HepG2 (cell line): ENCODE data around the gene HPCAL1. TPM values are rescaled to one million over a fixed set of nuclear protein-coding genes. Genes with fewer than 3 reads are reported as not detected.
A peak's percentile ranks its signal among the peaks of the same experiment; 100 is the strongest.

ENCODE experiments used
- ARID2 ChIP-seq: sonication (generic); formaldehyde crosslinking; IDR thresholded peaks from 2 replicates; pipeline ENCODE4 v1.8.1; 2022; ENCODE audit warnings: mild to moderate bottlenecking, missing genetic modification reagents, borderline replicate concordance
- GATAD2A ChIP-seq: IDR thresholded peaks from 2 replicates; pipeline ENCODE4 v1.6.1; 2016
- GLI4 ChIP-seq: sonication (generic); formaldehyde crosslinking; IDR thresholded peaks from 2 replicates; pipeline ENCODE4 v1.5.1; 2020; ENCODE audit warnings: missing genetic modification reagents, mild to moderate bottlenecking, moderate library complexity, borderline replicate concordance
- GPN1 ChIP-seq: sonication (generic); formaldehyde crosslinking; IDR thresholded peaks from 2 replicates; pipeline ENCODE4 v1.5.1; 2020; ENCODE audit warnings: missing genetic modification reagents, borderline replicate concordance
- HOXA7 ChIP-seq: sonication (generic); formaldehyde crosslinking; IDR thresholded peaks from 2 replicates; pipeline ENCODE4 v1.8.1; 2022; ENCODE audit warnings: mild to moderate bottlenecking, missing genetic modification reagents, moderate library complexity
- JARID2 ChIP-seq: sonication (generic); formaldehyde crosslinking; IDR thresholded peaks from 2 replicates; pipeline ENCODE4 v1.8.1; 2023; ENCODE audit warnings: missing genetic modification reagents, inconsistent platforms; ENCODE audit not compliant: insufficient replicate concordance
- KDM2A ChIP-seq: sonication (generic); formaldehyde crosslinking; IDR thresholded peaks from 2 replicates; pipeline ENCODE4 v1.4.0; 2020; ENCODE audit warnings: low read depth, missing genetic modification reagents, borderline replicate concordance
- KLF13 ChIP-seq: sonication (generic); formaldehyde crosslinking; IDR thresholded peaks from 2 replicates; pipeline ENCODE4 v1.4.0; 2020; ENCODE audit warnings: mild to moderate bottlenecking, missing genetic modification reagents
- NCOA2 ChIP-seq: sonication (generic); formaldehyde crosslinking; IDR thresholded peaks from 2 replicates; pipeline ENCODE4 v1.8.0; 2022; ENCODE audit warnings: inconsistent platforms
- RCOR2 ChIP-seq: IDR thresholded peaks from 2 replicates; pipeline ENCODE4 v1.6.1; 2016; ENCODE audit warnings: missing biosample characterization, missing genetic modification reagents
- RNF2 ChIP-seq: fragments of 450-650 bp; conservative IDR thresholded peaks from 2 replicates; pipeline ENCODE4 v1.6.1; 2016; ENCODE audit warnings: low read depth
- SKI ChIP-seq: fragments of 450-650 bp; IDR thresholded peaks from one replicate; pipeline ENCODE4 v1.6.1; 2018; ENCODE audit warnings: mild to moderate bottlenecking; ENCODE audit not compliant: partially characterized antibody
- SP4 ChIP-seq: sonication (generic); formaldehyde crosslinking; IDR thresholded peaks from 2 replicates; pipeline ENCODE4 v1.8.1; 2023; ENCODE audit warnings: mild to moderate bottlenecking, missing genetic modification reagents
- SPEN ChIP-seq: sonication (generic); formaldehyde crosslinking; IDR thresholded peaks from 2 replicates; pipeline ENCODE4 v1.5.1; 2020; ENCODE audit warnings: low read depth, mild to moderate bottlenecking, missing genetic modification reagents
- TBX3 ChIP-seq: fragments of 450-650 bp; IDR thresholded peaks from 2 replicates; pipeline ENCODE4 v1.6.1; 2017; ENCODE audit warnings: antibody characterized with exemption, mild to moderate bottlenecking, inconsistent platforms, borderline replicate concordance
- TEAD2 ChIP-seq: sonication (generic); formaldehyde crosslinking; IDR thresholded peaks from 2 replicates; pipeline ENCODE4 v1.9.0; 2021; ENCODE audit warnings: missing genetic modification reagents
- TEAD3 ChIP-seq: optimal IDR thresholded peaks from 2 replicates; pipeline ENCODE3; 2016; ENCODE audit warnings: borderline replicate concordance
- U2AF1 ChIP-seq: fragments of 200-400 bp; formaldehyde crosslinking; optimal IDR thresholded peaks from 2 replicates; pipeline ENCODE3; 2017; ENCODE audit warnings: mild to moderate bottlenecking, low read depth, low read length
- ZC3H13 ChIP-seq: sonication (generic); formaldehyde crosslinking; IDR thresholded peaks from 2 replicates; pipeline ENCODE4 v1.8.1; 2023; ENCODE audit warnings: mild to moderate bottlenecking, missing genetic modification reagents, moderate library complexity
- ZKSCAN5 ChIP-seq: sonication (generic); formaldehyde crosslinking; IDR thresholded peaks from 2 replicates; pipeline ENCODE4 v1.5.1; 2020; ENCODE audit warnings: mild to moderate bottlenecking, missing genetic modification reagents
- ZNF484 ChIP-seq: sonication (generic); formaldehyde crosslinking; IDR thresholded peaks from 2 replicates; pipeline ENCODE4 v1.5.1; 2020; ENCODE audit warnings: mild to moderate bottlenecking, low read depth, missing genetic modification reagents, borderline replicate concordance
- ZNF510 ChIP-seq: sonication (generic); formaldehyde crosslinking; IDR thresholded peaks from 2 replicates; pipeline ENCODE4 v1.4.0; 2020; ENCODE audit warnings: low read depth, mild to moderate bottlenecking, missing genetic modification reagents
- ZNF572 ChIP-seq: sonication (generic); formaldehyde crosslinking; IDR thresholded peaks from 2 replicates; pipeline ENCODE4 v1.5.1; 2020; ENCODE audit warnings: mild to moderate bottlenecking, missing genetic modification reagents
- ZNF737 ChIP-seq: sonication (generic); formaldehyde crosslinking; IDR thresholded peaks from 2 replicates; pipeline ENCODE4 v1.5.0; 2020; ENCODE audit warnings: missing genetic modification reagents, mild to moderate bottlenecking, borderline replicate concordance
- ZNF878 ChIP-seq: sonication (generic); formaldehyde crosslinking; IDR thresholded peaks from 2 replicates; pipeline ENCODE4 v1.8.1; 2023; ENCODE audit warnings: mild to moderate bottlenecking, missing genetic modification reagents, moderate library complexity
- polyA plus RNA-seq, 8 experiments: library from polyadenylated mRNA; depleted of rRNA in 3 of 8; stranded (reverse) in 7 of 8; unstranded in 1 of 8; fragments of >200 nt; fragmentation: Illumina TruSeq in 4 of 8; extraction: Trizol in 4 of 8; gene quantifications; 2 replicates each; pipeline versions ENCODE4 v1.2.1 to v1.2.3, GENCODE V29; 2011 to 2016; ENCODE audit warnings: low read depth in 4 of 8, missing spikeins in 1 of 8, mixed read lengths in 1 of 8; ENCODE audit not compliant: insufficient read depth in 1 of 8
- total RNA-seq, 5 experiments: library from RNA; depleted of rRNA; stranded (reverse); fragments of >200 nt; fragmentation: Illumina TruSeq; extraction: Trizol; gene quantifications; 2 replicates each; pipeline ENCODE4 v1.2.3, GENCODE V29; 2016; ENCODE audit warnings: low read depth in 1 of 5
- TF ChIP-seq, protein P1 (sequence below): sonication (generic); formaldehyde crosslinking; IDR thresholded peaks from 2 replicates; pipeline ENCODE4 v1.5.1; 2020; ENCODE audit warnings: mild to moderate bottlenecking, moderate library complexity, missing genetic modification reagents

The HPCAL1 gene
- total and polyA plus RNA-seq, 2 of the 13 experiments (the other 11 are each of a cell fraction or from before 2014, with no cell fraction given), result 29.5 to 29.9 TPM

DNA sequence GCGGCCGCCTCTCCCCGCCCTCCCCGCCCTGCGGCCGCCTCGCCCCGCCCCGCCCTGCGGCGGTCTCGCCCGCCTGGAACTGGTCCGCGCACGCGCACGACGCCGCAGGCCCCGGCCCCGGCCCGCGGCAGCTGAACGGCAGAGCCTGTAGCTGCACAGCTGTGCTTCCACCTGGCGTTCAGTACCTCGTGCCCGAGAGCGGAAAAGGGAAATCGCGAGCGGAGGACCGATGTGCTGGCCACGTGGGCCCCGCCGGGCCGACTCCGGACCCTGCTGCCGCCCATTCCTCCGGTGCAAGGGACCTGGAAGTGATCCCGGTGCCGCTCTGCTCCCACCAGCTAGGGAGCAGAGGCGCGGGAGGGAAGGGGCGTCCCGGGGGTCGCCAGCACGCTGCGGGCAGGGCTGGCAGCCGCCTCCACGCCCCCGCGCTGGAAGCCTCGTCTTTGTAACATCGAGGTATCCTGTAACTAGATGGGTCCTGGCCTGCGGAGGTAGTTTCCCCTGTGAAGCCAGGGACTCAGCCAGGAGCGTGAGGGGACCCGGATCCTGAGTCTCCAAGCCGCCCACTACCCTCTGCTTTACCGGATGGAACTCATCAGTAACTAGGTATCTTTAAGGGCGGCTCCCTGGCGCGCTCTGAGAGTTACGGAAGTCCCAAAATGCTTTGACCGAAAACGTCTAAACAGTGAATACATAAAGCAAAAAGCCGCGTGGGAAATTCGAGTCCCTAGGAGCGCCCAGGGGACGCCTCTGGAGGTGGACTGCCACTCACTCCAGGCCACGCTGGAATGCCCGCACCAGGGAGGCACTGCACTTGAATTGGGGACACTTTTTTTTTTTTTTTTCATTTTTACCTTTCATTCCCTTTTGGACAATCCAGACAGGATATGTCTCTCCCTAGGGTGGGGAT, 146.1 kb downstream of the HPCAL1 start (continued):
- TF ChIP-seq U2AF1, result peak; percentile 40
- TF ChIP-seq ZNF572 (CRISPR knock-in tag), result peak; percentile 67; the same call in 1 of the 2 replicates
- peak; percentile 82 for TF ChIP-seq NCOA2
- TF ChIP-seq GATAD2A (CRISPR knock-in tag), result peak; percentile 61
- peak; percentile 100 for TF ChIP-seq ZNF510 (CRISPR knock-in tag)
- peak; percentile 98 for TF ChIP-seq KLF13 (CRISPR knock-in tag)
- TF ChIP-seq SKI, result no peak
- TF ChIP-seq RNF2, result peak; percentile 99
- peak; percentile 98 for TF ChIP-seq ZC3H13 (CRISPR knock-in tag)
- TF ChIP-seq KDM2A, result peak; percentile 95
- no peak for TF ChIP-seq RCOR2 (CRISPR knock-in tag)
- TF ChIP-seq, protein P1, sequence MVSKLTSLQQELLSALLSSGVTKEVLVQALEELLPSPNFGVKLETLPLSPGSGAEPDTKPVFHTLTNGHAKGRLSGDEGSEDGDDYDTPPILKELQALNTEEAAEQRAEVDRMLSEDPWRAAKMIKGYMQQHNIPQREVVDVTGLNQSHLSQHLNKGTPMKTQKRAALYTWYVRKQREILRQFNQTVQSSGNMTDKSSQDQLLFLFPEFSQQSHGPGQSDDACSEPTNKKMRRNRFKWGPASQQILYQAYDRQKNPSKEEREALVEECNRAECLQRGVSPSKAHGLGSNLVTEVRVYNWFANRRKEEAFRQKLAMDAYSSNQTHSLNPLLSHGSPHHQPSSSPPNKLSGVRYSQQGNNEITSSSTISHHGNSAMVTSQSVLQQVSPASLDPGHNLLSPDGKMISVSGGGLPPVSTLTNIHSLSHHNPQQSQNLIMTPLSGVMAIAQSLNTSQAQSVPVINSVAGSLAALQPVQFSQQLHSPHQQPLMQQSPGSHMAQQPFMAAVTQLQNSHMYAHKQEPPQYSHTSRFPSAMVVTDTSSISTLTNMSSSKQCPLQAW, result peak; percentile 96
- TF ChIP-seq GLI4, result peak; percentile 90
- TF ChIP-seq ZNF484 (CRISPR knock-in tag), result peak; percentile 96; the same call in 1 of the 2 replicates
- TF ChIP-seq TBX3, result 0 out of 2 replicates have a peak, but pooled peaks have one; percentile 38
- peak; percentile 97 for TF ChIP-seq JARID2 (CRISPR knock-in tag)
- TF ChIP-seq GPN1 (CRISPR knock-in tag), result peak; percentile 98
- peak; percentile 99 for TF ChIP-seq TEAD2 (CRISPR knock-in tag)
- peak; percentile 56; the same call in 1 of the 2 replicates for TF ChIP-seq SP4
- TF ChIP-seq HOXA7 (CRISPR knock-in tag), result peak; percentile 83; the same call in 1 of the 2 replicates
- TF ChIP-seq ZNF737 (CRISPR knock-in tag), result peak; percentile 97
- 0 out of 2 replicates have a peak, but pooled peaks have one; percentile 69 for TF ChIP-seq ZKSCAN5 (CRISPR knock-in tag)
- TF ChIP-seq SPEN (CRISPR knock-in tag), result peak; percentile 97
- TF ChIP-seq ZNF878 (CRISPR knock-in tag), result peak; percentile 99
- peak; percentile 76 for TF ChIP-seq TEAD3 (CRISPR knock-in tag)
- TF ChIP-seq ARID2 (CRISPR knock-in tag), result peak; percentile 99
